Measurements from ENCODE around the gene SWAP70.
"Not testable (repeated sequence)": the region's sequence is repeated elsewhere in the genome, so short reads cannot be mapped to it uniquely, and the experiment has no call there.

The SWAP70 gene

DNA sequence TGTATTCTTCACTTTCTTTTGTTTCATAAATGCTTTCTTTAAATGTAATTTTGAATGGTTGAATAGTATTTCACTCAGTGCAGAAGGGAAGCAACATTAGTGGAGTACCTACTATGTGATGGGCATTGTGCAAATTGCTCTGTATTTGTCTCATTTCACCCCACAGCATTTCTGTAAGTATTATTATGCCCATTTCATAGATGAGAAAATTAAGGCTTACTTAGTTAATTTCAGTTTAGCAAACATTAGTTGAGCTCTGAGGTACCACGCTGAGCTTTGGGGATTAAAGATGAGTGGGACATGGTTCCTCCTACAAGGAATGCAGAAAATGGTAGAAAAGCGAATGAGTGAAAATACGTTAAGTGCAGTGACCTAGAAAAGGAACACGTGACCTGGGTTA is 58.1 kb downstream of the SWAP70 start:
- DNase-seq (ENCODE audit: low spot score) = no peak

DNA sequence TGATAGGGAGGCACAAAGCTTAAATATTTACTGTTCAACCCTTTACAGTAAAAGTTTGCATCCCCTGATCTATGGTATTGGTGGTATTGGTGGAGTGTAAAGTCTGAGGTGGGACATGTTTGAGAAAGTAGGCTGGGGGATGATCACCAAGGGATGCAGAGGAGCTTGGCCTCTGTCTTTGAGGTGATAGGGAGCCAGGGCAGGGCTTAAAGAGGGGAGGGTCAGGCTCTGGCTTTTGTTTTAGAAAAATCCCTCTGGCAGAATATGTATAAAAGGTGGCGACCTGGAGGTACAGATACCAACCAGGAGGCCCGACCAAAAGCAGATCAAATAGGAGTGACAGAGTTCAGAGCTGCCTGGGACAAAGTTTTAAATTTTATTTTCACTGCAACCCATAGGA is 59.0 kb downstream of the SWAP70 start:
- DNase-seq (ENCODE audit: low spot score) = no peak

DNA sequence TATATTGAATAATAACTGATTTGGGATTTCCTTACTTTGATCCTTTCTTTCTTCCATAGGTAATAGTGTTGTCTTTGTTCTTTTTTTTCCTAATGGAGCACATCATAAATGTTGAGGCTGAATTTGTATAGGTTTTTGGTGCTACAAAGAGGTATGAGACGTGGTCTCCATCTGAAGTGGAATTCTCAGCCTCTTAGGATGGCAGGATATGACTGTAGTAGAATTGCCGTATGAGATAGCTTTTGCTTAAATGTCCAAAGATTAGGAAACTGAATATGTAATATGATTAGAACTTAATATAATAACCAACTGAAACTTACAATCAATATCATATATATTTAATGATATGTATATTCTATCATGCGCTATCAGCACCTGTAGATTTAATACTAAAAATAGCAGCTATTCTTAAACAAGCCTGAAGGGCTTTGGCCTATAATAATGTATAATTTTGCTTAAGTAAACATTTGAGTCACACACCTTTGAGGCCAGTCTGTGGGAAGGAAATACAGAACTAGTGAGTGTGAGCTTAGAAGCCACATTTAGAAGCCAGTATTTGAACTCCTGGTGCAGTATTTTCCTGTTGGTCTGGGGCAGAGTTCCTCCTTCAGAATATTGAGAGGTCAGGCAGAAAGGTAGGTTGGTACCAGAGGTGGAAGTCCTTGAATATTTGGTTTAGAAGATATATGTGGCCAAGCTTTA is 62.6 kb downstream of the SWAP70 start:
- DNase-seq (ENCODE audit: low spot score) = no peak

DNA sequence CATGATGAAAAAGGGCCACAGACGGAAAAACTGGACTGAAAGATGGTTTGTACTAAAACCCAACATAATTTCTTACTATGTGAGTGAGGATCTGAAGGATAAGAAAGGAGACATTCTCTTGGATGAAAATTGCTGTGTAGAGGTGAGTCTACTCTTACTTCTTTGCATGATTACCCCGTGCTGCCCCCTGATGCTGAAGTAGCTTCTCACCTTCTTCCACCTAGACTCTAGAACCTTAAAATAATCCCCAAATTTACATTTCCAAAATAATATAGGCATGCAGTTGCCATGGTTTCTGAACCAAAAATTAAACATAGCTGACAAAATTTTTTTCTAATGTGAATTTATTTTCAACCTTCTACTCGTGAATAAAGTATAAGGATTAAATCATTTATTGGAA is 64.2 kb downstream of the SWAP70 start:
- DNase-seq (ENCODE audit: low spot score) = no peak

DNA sequence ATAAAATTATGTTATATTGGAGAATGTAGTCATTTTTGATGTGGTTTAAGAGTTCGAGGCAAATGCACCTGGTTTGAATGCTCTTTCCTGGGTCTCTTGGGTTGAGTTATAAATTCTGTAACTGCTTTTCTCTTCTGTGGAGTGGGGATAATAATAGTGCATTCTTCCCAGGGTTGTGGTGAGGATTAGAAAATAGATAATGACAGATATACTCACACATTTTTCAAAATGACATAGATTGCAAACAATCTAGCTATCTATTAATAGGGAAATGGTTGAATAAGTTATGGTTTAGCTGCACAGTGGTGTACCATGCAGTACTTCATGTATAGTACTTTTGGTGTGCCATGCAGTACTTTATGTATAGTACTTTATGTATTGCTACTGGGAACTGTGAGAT is 67.4 kb downstream of the SWAP70 start:
- DNase-seq (ENCODE audit: low spot score) = no peak

DNA sequence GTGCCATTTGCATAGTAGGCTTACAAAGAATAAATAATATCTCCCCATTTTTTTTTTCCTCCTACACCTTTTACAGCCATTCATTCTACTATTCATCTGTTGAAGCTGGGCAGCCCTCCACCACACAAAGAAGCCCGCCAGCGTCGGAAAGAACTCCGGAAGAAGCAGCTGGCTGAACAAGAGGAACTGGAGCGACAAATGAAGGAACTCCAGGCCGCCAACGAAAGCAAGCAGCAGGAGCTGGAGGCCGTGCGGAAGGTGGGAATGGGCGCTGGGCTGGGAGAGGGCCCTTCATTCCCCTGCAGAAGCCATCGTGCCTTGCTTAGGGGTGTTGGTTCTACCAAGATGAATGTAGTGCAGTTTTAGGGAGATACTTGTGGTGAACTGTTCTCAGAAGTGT is 68.6 kb downstream of the SWAP70 start:
- no peak for DNase-seq (ENCODE audit: low spot score)

DNA sequence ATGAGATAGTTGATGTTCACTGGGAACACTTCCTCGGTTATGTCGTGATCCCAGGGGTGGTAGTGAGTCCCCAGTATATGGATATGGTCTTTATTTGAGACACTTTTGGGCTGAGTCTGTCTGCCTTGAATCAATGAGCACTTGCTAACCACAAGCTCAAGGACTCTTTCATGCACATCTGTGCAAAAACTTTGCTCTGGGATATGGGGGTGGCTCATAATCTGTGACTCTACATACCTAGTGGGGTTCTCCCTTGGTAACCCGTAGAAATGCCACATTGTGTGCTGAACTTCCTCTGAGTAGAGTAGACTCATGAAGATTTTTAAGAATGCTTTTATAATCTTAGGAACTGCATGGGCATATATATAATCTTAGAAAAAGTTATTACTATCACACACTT is 69.3 kb downstream of the SWAP70 start:
- no peak for DNase-seq (ENCODE audit: low spot score)

DNA sequence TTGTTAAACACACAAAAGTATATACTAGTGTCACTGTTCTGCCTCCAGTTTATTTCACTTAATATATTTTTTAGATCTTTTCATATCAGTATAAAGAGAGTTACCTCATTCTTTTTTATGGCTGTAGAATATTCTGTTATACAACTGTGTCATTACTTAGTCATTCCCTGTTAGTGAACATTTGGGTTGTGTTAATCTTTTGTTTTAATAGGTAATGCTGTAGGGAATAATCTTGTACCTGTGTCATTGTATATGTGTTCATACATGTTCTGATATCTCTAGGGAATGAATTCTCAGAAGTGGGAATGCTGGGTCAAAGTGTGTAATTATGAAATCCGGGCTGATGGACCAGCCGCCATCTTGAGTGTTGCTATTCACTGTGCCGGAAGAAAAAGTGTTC is 71.4 kb downstream of the SWAP70 start:
- DNase-seq (ENCODE audit: low spot score) = no peak

DNA sequence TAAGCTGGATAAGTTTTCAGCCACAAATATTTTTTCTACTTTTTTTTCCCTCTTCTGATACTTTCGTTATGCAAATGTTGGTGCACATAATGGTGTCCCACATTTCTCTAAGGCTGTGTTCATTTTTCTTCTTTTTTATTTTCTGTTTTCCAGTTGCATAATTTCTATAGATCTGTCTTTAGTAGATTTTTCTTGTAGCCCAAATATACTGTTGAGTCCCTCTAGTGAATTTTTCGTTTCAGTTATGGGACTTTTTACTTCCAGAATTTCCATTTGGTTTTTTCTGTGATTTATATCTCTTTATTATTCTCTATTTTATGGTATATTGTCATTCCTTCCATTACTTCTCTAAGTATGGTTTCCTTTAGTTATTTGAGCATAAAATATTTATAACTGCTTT is 72.0 kb downstream of the SWAP70 start:
- DNase-seq (ENCODE audit: low spot score) = no peak

DNA sequence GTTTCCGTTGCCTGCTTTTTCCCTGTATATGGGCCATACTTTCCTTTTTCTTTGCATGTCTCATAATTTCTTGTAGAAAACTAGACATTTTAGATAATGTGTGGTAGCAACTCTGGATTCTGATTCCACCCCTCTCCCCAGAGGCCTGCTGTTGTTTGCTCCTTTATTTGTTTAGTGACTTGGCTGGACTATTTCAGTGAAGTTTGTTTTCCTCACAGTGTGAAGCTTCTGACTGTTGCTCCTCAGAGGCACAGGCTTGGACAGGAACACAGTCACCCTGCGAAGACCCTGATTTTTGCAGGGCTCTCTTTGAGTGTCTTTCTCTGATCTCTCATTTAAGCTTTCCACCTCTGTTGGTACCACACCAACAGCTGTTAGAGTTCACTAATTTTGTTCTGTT is 72.5 kb downstream of the SWAP70 start:
- no peak for DNase-seq (ENCODE audit: low spot score)

DNA sequence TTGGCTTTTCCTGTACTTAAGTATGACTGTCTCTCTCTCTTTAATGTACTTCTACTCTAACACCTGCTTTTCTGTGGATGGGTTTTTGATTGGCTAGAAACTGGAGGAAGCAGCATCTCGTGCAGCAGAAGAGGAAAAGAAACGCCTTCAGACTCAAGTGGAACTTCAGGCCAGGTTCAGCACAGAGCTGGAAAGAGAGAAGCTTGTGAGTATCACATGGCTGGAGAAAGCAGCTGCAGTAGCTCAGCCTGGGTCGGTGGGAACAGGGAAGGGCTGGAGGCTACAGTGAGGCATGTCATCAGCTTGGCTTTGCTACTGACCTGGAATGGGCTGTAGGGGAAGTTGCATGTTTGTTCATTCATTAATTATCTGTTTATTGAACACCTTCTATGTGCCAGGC is 74.2 kb downstream of the SWAP70 start:
- no peak for DNase-seq (ENCODE audit: low spot score)

DNA sequence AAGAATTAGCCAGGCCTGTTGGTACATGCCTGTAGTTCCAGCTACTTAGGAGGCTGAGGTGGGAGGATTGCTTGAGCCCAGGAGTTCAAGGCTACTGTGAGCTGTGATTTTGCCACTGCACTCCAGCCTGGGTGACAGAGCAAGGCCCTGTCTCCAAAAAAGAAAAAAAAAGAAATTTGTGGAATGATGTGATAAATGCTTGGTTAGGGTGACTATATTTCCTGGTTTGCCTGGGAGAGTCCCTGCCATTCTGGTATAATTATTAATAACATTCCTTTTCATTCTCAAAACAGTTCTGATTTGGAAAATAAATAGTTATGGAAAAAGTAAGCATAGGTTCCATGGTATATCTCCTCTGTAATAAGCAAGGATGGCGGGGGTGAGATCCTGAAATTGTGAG is 74.8 kb downstream of the SWAP70 start:
- DNase-seq (ENCODE audit: low spot score) = no peak

DNA sequence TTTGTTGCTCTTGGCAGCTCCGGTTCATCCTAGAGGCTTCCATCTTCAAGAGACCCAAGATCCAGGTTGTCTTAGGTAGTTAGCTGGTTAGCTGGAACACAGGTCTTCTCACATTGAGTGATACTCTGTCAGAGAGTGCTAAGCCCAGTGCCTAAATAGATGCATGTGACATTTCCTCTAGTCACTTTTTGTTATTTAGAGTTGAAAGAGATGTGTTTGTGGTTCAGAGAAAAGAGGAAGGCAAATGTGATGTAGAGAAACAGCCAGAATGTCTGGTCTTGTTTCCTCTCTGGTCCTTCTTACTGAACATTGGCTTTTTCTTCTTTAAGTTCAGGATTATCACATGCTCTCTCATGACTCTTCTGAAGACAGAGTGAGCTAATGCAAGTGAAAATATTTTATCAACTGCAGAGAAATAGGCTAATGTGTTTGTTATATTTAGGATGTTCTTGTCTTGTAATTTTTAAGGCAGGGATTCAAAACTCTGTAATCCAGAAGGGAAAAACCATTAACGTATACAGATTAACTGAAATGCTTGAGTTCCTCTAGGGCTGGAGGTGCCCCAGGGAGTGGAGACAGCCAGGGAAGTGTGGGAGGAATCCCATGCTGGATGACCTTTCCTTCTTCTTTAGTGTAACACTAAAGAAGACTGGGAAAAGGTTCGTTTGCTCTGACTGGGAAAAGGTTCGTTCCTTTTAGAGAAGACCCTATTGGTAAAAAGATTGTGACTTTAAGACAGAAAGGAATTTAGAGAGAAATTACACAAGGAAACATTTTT is 75.4 kb downstream of the SWAP70 start:
- no peak for DNase-seq (ENCODE audit: low spot score)

DNA sequence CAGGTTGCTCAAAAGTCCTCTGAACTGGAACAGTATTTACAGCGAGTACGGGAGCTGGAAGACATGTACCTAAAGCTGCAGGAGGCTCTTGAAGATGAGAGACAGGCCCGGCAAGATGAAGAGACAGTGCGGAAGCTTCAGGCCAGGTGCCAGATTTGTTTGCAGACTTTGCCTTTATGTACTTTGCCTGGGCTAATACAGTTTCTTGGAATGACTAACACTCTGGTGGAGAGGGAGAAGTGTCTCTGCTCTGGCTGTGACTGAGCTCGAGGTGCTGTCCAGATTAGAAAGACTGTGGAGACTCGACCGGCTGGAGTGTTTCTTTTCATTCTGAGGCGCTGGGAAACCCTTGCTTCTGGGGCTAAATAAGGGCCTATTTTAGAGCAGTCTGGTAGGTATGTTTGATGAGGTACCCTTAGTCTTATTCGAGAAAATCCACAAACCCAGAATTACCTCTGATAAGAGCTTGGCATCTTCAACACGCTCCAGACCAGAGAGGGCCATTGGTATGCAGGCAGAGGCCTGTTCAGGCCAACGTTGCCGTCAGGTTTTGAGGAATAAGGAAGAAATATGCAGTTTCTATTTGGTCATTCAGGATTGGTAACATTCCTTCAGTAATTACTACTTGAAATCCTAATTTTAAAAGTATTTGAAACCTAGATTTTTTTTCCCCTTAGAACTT is 76.5 kb downstream of the SWAP70 start:
- DNase-seq (ENCODE audit: low spot score) = no peak

DNA sequence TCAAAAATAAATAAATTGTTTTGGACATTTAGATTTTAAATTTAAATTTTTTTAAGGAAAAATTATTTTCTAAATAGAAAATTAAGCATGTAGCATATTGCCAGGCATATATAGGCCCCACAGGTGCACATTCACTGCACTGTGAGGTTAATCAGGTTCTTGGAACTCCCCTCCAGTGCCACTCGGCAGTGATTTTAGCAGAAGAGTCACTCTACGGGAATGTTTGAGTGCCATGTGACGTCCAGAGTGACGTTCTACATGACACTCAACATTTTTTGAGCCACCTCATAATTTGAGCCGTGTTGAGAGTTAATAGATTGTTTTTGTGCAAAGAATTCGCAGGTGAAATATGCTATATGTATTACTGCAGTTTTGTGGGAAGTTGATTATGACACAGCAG is 77.4 kb downstream of the SWAP70 start:
- DNase-seq (ENCODE audit: low spot score) = no peak

DNA sequence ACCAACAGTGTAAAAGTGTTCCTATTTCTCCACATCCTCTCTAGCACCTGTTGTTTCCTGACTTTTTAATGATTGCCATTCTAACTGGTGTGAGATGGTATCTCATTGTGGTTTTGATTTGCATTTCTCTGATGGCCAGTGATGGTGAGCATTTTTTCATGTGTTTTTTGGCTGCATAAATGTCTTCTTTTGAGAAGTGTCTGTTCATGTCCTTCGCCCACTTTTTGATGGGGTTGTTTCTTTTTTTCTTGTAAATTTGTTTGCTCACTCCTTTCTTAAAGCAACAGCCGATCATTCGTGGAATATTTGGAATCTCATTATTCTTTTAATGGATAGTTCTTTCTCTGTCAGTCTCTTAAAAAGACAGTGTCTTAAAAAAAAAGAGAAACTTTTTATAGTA is 79.6 kb downstream of the SWAP70 start:
- DNase-seq (ENCODE audit: low spot score) = not testable (repeated sequence)

DNA sequence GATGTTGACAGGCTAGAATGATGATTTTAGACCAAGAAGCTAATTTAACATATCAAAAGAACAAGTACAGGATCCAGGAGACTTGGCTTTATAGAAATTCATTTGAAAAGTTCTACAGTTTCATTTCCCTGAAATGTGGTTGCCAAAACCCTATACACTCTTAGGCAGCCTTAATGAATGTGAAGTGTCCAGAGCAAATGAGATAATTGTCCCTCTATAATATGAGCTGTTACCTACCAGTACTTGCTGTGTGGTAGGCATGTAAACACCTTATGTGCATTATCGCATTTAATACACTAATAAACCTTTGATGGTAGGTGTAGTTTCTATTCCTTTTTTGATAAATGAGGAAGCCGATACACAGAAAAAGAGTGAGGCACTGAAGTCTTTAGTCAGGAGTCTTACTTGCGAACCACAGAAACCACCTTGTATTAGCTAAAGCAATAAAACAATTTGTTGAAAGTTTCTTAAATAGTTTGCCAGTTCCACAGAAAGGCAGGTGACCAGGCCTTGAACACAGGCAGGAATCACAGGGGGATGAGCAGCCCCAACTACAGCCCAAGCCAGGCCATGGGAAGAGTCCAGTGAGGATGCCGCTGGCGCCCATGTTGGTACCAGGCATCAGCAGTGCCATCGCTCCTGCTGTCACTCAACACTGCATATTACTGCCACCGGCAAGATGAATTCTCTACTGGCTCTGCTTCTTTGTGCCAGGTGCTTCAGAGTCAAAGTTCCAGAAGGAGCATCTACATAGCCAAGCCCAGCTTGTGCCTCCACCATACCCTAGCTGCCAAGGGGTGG is 81.7 kb downstream of the SWAP70 start:
- DNase-seq (ENCODE audit: low spot score) = no peak

DNA sequence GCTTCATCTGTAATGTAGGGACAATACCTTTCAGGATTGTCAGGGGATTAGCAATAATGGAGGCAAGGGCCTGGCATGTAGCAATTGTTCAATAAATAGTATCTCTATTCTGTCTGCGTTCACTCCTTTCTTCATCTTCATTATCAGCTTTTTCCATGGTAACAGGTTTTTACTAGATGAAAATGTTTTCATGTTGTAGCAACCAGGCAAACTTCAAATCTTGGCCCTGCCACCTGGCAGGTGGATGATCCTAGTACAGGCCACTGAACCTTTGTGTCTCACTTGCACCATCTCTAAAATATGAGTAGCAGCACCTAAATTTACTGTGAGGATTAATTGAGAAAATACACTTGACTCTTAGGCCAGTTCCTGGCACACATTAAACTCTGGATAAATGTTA is 83.4 kb downstream of the SWAP70 start:
- no peak for DNase-seq (ENCODE audit: low spot score)

DNA sequence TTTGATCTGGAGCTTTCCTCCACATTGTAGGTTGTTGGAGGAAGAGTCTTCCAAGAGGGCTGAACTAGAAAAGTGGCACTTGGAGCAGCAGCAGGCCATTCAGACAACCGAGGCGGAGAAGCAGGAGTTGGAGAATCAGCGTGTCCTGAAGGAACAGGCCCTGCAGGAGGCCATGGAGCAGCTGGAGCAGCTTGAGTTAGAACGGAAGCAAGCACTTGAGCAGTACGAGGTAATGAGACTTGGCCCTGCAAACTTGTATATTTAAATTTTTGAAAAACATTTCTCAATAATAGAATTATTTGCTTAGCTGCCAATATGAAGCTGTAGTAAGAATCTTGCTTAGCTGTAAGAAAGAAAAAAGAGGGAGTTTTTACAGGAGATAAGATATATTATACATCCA is 84.0 kb downstream of the SWAP70 start:
- DNase-seq (ENCODE audit: low spot score) = no peak

DNA sequence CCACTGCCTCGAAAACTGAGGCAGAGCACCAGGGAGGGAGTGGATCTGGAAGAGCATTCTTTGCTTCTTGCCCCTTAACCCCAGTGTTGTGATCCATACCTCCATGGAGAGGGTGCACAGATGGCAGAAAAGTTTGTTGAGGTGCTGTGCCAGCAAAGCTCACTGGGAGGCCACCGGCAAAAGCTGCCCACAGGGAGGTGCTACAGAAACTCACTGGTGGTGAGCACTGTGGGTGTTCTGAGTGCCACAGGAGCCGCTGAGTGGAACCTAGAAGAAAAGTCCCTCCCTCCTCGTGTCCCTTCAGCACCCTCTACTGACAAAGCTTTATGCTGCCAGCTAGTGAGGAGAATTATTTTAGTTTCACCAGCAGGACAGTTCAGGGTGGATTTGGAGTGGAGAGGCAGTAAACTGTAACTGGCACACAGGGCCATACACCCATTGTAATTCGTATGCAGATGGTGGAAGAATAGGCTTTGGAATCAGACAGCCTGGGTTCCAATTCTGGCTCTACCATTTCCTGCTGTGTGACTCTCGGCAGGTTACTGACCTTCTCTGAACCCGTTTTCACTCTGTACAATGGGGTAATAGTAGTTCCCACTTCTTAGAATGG is 84.6 kb downstream of the SWAP70 start:
- DNase-seq (ENCODE audit: low spot score) = peak; percentile 79

DNA sequence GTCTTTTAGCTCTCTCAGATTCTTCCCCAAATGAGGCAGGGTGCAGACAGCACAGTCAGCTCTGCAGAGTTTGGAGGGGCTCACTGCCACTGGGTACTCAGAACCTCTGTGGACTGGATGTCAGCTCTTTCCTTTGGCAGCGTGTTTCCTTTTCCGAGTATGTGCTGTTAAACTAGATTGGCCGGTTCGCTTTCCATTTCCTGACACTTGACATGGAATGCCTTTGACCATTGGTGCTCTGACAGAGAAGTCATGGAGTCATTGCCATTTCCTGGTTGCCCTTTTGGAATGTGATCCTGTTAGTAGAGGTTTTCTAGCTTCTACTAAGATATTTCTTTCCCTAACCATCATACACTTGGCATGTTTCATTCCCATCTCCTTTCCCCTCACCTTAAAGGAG is 86.7 kb downstream of the SWAP70 start:
- DNase-seq (ENCODE audit: low spot score) = no peak

DNA sequence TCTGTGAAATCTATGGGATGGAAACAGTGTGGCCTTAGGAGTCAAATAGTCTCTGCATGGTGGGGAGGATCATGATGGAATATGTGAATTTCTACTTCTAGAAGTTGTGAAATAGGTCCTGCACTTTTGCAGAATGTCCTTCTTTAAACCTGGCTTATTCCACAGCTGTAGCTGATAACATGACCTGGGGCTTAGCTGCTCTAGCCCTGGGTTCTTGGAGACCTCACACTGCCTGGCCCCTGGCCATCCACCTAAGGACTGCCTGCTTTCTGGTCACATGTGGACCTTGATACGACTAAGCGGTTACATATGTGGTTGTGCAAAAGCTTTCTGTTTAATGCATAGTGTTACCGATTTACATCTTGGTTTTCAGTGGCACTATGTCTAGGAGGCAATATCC is 88.2 kb downstream of the SWAP70 start:
- DNase-seq (ENCODE audit: low spot score) = no peak
